SK-N-MC (cell line): ENCODE measurements around the gene CAMK1D.

Experiments
- DNase-seq: peaks from one replicate; pipeline ENCODE4 v3.0.0-alpha.2; 2011; ENCODE audit warnings: low read depth, low spot score
- H3K27ac ChIP-seq: fragments of 200-600 bp; sonication (generic); 2 replicates; pipeline ENCODE4 v1.5.1; 2016; ENCODE audit warnings: mixed run types
- H3K36me3 ChIP-seq: fragments of 200-600 bp; sonication (generic); 2 replicates; pipeline ENCODE4 v1.6.1; 2017; ENCODE audit warnings: antibody characterized with exemption, low read length, mixed read lengths; ENCODE audit not compliant: insufficient read depth
- H3K4me3 ChIP-seq: fragments of 200-600 bp; sonication (generic); 2 replicates; pipeline ENCODE4 v1.5.1; 2016
- H3K9ac ChIP-seq: fragments of 200-600 bp; sonication (generic); 2 replicates; pipeline ENCODE4 v1.8.0; 2017; ENCODE audit warnings: mixed run types, mixed read lengths; ENCODE audit not compliant: insufficient read length
- H3K9me3 ChIP-seq: fragments of 200-600 bp; sonication (generic); 2 replicates; pipeline ENCODE4 v1.6.1; 2017; ENCODE audit warnings: low read depth, mild to moderate bottlenecking, antibody characterized with exemption, low read length, moderate library complexity, mixed read lengths
- EZH2 ChIP-seq: fragments of 200-600 bp; sonication (generic); IDR thresholded peaks from one replicate; pipeline ENCODE4 v1.6.1; 2017; ENCODE audit warnings: antibody characterized with exemption
- FOXP2 ChIP-seq: optimal IDR thresholded peaks from 2 replicates; pipeline ENCODE3; 2011; ENCODE audit warnings: mild to moderate bottlenecking, moderate library complexity; ENCODE audit not compliant: insufficient read depth; ENCODE audit errors: extremely low read length, control extremely low read depth
- POLR2AphosphoS5 ChIP-seq: IDR thresholded peaks from 2 replicates; pipeline ENCODE4 v1.6.1; 2012; ENCODE audit warnings: mild to moderate bottlenecking, low read depth, low read length, borderline replicate concordance

The CAMK1D gene

GRCh38 chr10:12501324-12501723, 152.0 kb downstream of the CAMK1D start:
- H3K27ac ChIP-seq, result peak overlapping the region; percentile 79; the same call in 1 of the 2 replicates
- H3K9ac ChIP-seq, result no peak overlapping the region
- peak; percentile 18 for DNase-seq
- peak overlapping the region; percentile 69 for H3K4me3 ChIP-seq
- TF ChIP-seq FOXP2 (no peak), POLR2AphosphoS5 (no peak), EZH2 (no peak)
- no peaks in the 10 kb centered on the region for H3K9me3 ChIP-seq
- H3K36me3 ChIP-seq, result no peaks in the 10 kb centered on the region

GRCh38 chr10:12501841-12502525, 152.6 kb downstream of the CAMK1D start:
- Histone ChIP-seq H3K27ac (no peak overlapping the region), H3K9me3 (no peaks in the 10 kb centered on the region), H3K9ac (no peak overlapping the region), H3K4me3 (peak overlapping the region; percentile 69), H3K36me3 (no peaks in the 10 kb centered on the region)
- DNase-seq, result no peak
- no peak for TF ChIP-seq POLR2AphosphoS5
- no peak for TF ChIP-seq EZH2
- TF ChIP-seq FOXP2, result no peak

GRCh38 chr10:12502526-12503274, 153.4 kb downstream of the CAMK1D start:
- Histone ChIP-seq H3K36me3 (no peaks in the 10 kb centered on the region), H3K9me3 (no peaks in the 10 kb centered on the region), H3K9ac (no peak overlapping the region), H3K4me3 (no peak overlapping the region), H3K27ac (no peak overlapping the region)
- TF ChIP-seq POLR2AphosphoS5, result no peak
- TF ChIP-seq EZH2, result no peak
- no peak for DNase-seq

GRCh38 chr10:12503311-12503710, 154.0 kb downstream of the CAMK1D start:
- no peak for TF ChIP-seq EZH2
- no peak for TF ChIP-seq POLR2AphosphoS5
- Histone ChIP-seq H3K36me3 (no peaks in the 10 kb centered on the region), H3K27ac (no peak overlapping the region), H3K9me3 (no peaks in the 10 kb centered on the region), H3K4me3 (no peak overlapping the region), H3K9ac (no peak overlapping the region)
- no peak for DNase-seq

GRCh38 chr10:12504176-12504575, 154.8 kb downstream of the CAMK1D start:
- Histone ChIP-seq H3K9ac (no peak overlapping the region), H3K4me3 (no peak overlapping the region), H3K9me3 (no peaks in the 10 kb centered on the region), H3K36me3 (no peaks in the 10 kb centered on the region), H3K27ac (no peak overlapping the region)
- no peak for TF ChIP-seq EZH2
- TF ChIP-seq POLR2AphosphoS5, result no peak
- no peak for TF ChIP-seq FOXP2
- no peak for DNase-seq

- H3K27ac ChIP-seq, result no peak overlapping the region
Measured at GRCh38 chr10:12504628-12505027, 155.3 kb downstream of the CAMK1D start.

GRCh38 chr10:12505683-12506082, 156.3 kb downstream of the CAMK1D start:
- TF ChIP-seq POLR2AphosphoS5, result no peak
- TF ChIP-seq EZH2, result no peak
- no peak for TF ChIP-seq FOXP2
- H3K9me3 ChIP-seq, result no peaks in the 10 kb centered on the region
- H3K4me3 ChIP-seq, result no peak overlapping the region
- H3K36me3 ChIP-seq, result no peaks in the 10 kb centered on the region
- no peak overlapping the region for H3K27ac ChIP-seq
- DNase-seq, result no peak
- no peak overlapping the region for H3K9ac ChIP-seq

More at GRCh38 chr10:12504628-12505027, 155.3 kb downstream of the CAMK1D start:
- H3K36me3 ChIP-seq, result no peaks in the 10 kb centered on the region
- TF ChIP-seq EZH2, result no peak
- DNase-seq, result no peak
- no peak overlapping the region for H3K9ac ChIP-seq
- H3K4me3 ChIP-seq, result no peak overlapping the region
- no peaks in the 10 kb centered on the region for H3K9me3 ChIP-seq

- Histone ChIP-seq H3K4me3 (no peak overlapping the region), H3K9me3 (no peaks in the 10 kb centered on the region), H3K9ac (no peak overlapping the region), H3K27ac (no peak overlapping the region), H3K36me3 (no peaks in the 10 kb centered on the region)
- TF ChIP-seq EZH2, result no peak
- TF ChIP-seq POLR2AphosphoS5, result no peak
- TF ChIP-seq FOXP2, result no peak
- no peak for DNase-seq
Measured at GRCh38 chr10:12507165-12507850, 158.0 kb downstream of the CAMK1D start.

- no peak for TF ChIP-seq FOXP2
- no peak for TF ChIP-seq EZH2
- TF ChIP-seq POLR2AphosphoS5, result no peak
- Histone ChIP-seq H3K27ac (no peak overlapping the region), H3K9ac (no peak overlapping the region), H3K36me3 (no peaks in the 10 kb centered on the region), H3K4me3 (no peak overlapping the region), H3K9me3 (no peaks in the 10 kb centered on the region)
- no peak for DNase-seq
Measured at GRCh38 chr10:12508165-12508564, 158.8 kb downstream of the CAMK1D start.
